Esophagus muscularis mucosa (tissue), 4 donors: Measurements from ENCODE around the gene ELOF1. TPM values are rescaled to one million over a fixed set of nuclear protein-coding genes. Genes with fewer than 3 reads are reported as not detected.

Experiments used
- DNase-seq: peaks from one replicate; pipeline ENCODE4 v3.0.0-alpha.2; 2017; ENCODE audit errors: extremely low spot score
- H3K27ac ChIP-seq, 4 donors: fragments of 200-600 bp; sonication (generic); replicated peaks in 1 of 4; 1 replicate in 3 of 4; 2 replicates in 1 of 4; pipeline ENCODE4 v1.5.1; 2016 to 2019; ENCODE audit warnings: mild to moderate bottlenecking in 1 of 4
- H3K27me3 ChIP-seq, 4 donors: fragments of 200-600 bp; sonication (generic); one replicate each; pipeline versions ENCODE4 v1.5.1 to v1.6.0; 2016 to 2019
- H3K36me3 ChIP-seq, 4 donors: fragments of 200-600 bp; sonication (generic); one replicate each; pipeline ENCODE4 v1.5.1; 2016 to 2019
- H3K4me1 ChIP-seq, 4 donors: fragments of 200-600 bp; sonication (generic); one replicate each; pipeline ENCODE4 v1.5.1; 2016 to 2019
- H3K4me3 ChIP-seq, 4 donors: fragments of 200-600 bp; sonication (generic); 1 replicate in 2 of 4; 2 replicates in 2 of 4; pipeline ENCODE4 v1.5.1; 2016 to 2019; ENCODE audit warnings: mild to moderate bottlenecking in 4 of 4, moderate library complexity in 1 of 4
- H3K9me3 ChIP-seq, 4 donors: fragments of 200-600 bp; sonication (generic); 1 replicate in 3 of 4; 2 replicates in 1 of 4; pipeline ENCODE4 v1.5.1; 2016 to 2019
- EP300 ChIP-seq: sonication (generic); formaldehyde crosslinking; IDR thresholded peaks from one replicate; pipeline ENCODE4 v1.6.1; 2017; ENCODE audit warnings: antibody characterized with exemption
- POLR2A ChIP-seq: fragments of 450-650 bp; IDR thresholded peaks from one replicate; pipeline ENCODE4 v1.6.1; 2017; ENCODE audit warnings: antibody characterized with exemption, moderate library complexity, mild to moderate bottlenecking, low read depth
- POLR2AphosphoS5 ChIP-seq, 2 donors: sonication (generic); formaldehyde crosslinking; IDR thresholded peaks; one replicate each; pipeline ENCODE4 v1.6.1; 2017; ENCODE audit warnings: antibody characterized with exemption in 2 of 2
- WGBS: methylation state at CpG from one replicate; pipeline ENCODE4 v1.1.5; 2018; 5-methylcytosine and 5-hydroxymethylcytosine counted together
- intact Hi-C: fragments of 100-400 bp; cut with DNase I; formaldehyde crosslinking; loops from one replicate; pipeline ENCODE4 v1.15.1; 2023
- total RNA-seq, 4 donors: library from RNA; depleted of rRNA; stranded (reverse); fragments of >200 nt; gene quantifications; one replicate each; pipeline versions ENCODE4 v1.1.0 to v1.2.1, GENCODE V29; 2016
- TF ChIP-seq, protein P1 (sequence below), 3 experiments: fragments of 200-600 bp in 2 of 3; fragments of 450-650 bp in 1 of 3; sonication (generic) in 2 of 3; IDR thresholded peaks; one replicate each; pipeline ENCODE4 v1.5.1; 2017 to 2019; ENCODE audit warnings: antibody characterized with exemption in 3 of 3, mild to moderate bottlenecking in 2 of 3, moderate library complexity in 1 of 3

Gene ELOF1
- total RNA-seq, 4 donors from 2014 or later, result 27.0 to 39.1 (median 30.5) TPM

GRCh38 chr19:11587302-11587974, 28.4 kb upstream of the ELOF1 start:
- H3K4me1 ChIP-seq, result peaks cover 0 to 5% (median 2%) of the 10 kb centered on the region in 4 donors
- H3K9me3 ChIP-seq, result no peaks in the 10 kb centered on the region
- DNase-seq, result peak; percentile 93
- intact Hi-C loops, result loop anchor here (1.0 to 5.0 kb wide), 2 partner anchors 91 to 295 kb away; no protein-coding TSS in a partner anchor
- no peaks in the 10 kb centered on the region for H3K27me3 ChIP-seq
- TF ChIP-seq POLR2AphosphoS5 (IDR thresholded peaks at IDR 0.05), result peak in 1 of 2 donors; percentile 48
- TF ChIP-seq, protein P1, sequence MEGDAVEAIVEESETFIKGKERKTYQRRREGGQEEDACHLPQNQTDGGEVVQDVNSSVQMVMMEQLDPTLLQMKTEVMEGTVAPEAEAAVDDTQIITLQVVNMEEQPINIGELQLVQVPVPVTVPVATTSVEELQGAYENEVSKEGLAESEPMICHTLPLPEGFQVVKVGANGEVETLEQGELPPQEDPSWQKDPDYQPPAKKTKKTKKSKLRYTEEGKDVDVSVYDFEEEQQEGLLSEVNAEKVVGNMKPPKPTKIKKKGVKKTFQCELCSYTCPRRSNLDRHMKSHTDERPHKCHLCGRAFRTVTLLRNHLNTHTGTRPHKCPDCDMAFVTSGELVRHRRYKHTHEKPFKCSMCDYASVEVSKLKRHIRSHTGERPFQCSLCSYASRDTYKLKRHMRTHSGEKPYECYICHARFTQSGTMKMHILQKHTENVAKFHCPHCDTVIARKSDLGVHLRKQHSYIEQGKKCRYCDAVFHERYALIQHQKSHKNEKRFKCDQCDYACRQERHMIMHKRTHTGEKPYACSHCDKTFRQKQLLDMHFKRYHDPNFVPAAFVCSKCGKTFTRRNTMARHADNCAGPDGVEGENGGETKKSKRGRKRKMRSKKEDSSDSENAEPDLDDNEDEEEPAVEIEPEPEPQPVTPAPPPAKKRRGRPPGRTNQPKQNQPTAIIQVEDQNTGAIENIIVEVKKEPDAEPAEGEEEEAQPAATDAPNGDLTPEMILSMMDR (IDR thresholded peaks at IDR 0.05), result peak; percentile 82 to 97 (median 91)
- no peak for TF ChIP-seq POLR2A
- no peak overlapping the region for H3K27ac ChIP-seq
- H3K36me3 ChIP-seq, result no peaks in the 10 kb centered on the region
- WGBS, result 5% methylated on average over 7 of the region's 7 CpGs
- H3K4me3 ChIP-seq, result no peak overlapping the region

GRCh38 chr19:11586331-11586730, 27.3 kb upstream of the ELOF1 start:
- TF ChIP-seq POLR2AphosphoS5 (IDR thresholded peaks at IDR 0.05) (no peak), EP300 (no peak), POLR2A (no peak)
- TF ChIP-seq, protein P1 (IDR thresholded peaks at IDR 0.05), result no peak
- H3K4me1 ChIP-seq, result peaks cover 0 to 11% (median 5%) of the 10 kb centered on the region in 4 donors
- 64% methylated on average over 6 of the region's 6 CpGs for WGBS
- H3K4me3 ChIP-seq, result no peak overlapping the region
- no peaks in the 10 kb centered on the region for H3K9me3 ChIP-seq
- no peaks in the 10 kb centered on the region for H3K36me3 ChIP-seq
- DNase-seq, result no peak
- no peak overlapping the region for H3K27ac ChIP-seq
- intact Hi-C loops, result loop anchor here (5.0 kb wide), 1 partner anchor 294 kb away; no protein-coding TSS in a partner anchor
- H3K27me3 ChIP-seq, result no peaks in the 10 kb centered on the region

GRCh38 chr19:11581740-11582139, 22.7 kb upstream of the ELOF1 start:
- Histone ChIP-seq H3K9me3 (no peaks in the 10 kb centered on the region), H3K4me1 (peaks cover 7 to 25% (median 15%) of the 10 kb centered on the region in 4 donors), H3K27me3 (peaks cover 0 to 25% (median 9%) of the 10 kb centered on the region in 4 donors), H3K4me3 (no peak overlapping the region), H3K27ac (no peak overlapping the region), H3K36me3 (no peaks in the 10 kb centered on the region)
- WGBS, result 64% methylated on average over 3 of the region's 3 CpGs
- no peak for DNase-seq
- intact Hi-C loops, result no loop called here
- TF ChIP-seq POLR2AphosphoS5 (IDR thresholded peaks at IDR 0.05) (no peak), POLR2A (no peak), EP300 (no peak)
- TF ChIP-seq, protein P1 (IDR thresholded peaks at IDR 0.05), result no peak

DNA sequence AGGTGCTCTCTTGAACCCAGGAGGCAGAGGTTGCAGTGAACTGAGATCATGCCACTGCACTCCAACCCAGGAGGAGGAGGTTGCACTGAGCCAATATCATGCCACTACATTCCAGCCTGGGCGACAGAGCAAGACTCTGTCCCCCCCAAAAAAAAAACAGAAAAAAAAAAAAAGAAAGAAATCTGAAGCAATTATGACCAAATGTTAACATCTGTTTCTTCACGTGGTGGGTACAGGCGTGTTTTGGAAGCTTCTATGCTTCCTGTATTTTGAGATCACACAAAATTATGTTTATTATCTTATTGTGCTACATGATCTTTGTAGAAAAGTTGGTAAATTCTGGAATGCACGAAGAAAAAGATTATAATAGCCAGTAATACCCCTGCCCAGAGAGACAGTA, 21.1 kb upstream of the ELOF1 start:
- no peak overlapping the region for H3K27ac ChIP-seq
- 65% methylated on average over 4 of the region's 4 CpGs for WGBS

More for the DNA sequence above, 21.1 kb upstream of the ELOF1 start:
- Histone ChIP-seq H3K4me1 (peaks cover 7 to 25% (median 15%) of the 10 kb centered on the region in 4 donors), H3K4me3 (no peak overlapping the region), H3K9me3 (no peaks in the 10 kb centered on the region), H3K36me3 (no peaks in the 10 kb centered on the region), H3K27me3 (peaks cover 0 to 25% (median 9%) of the 10 kb centered on the region in 4 donors)
- intact Hi-C loops, result no loop called here
- TF ChIP-seq, protein P1 (IDR thresholded peaks at IDR 0.05), result no peak
- TF ChIP-seq POLR2A (no peak), EP300 (no peak), POLR2AphosphoS5 (IDR thresholded peaks at IDR 0.05) (no peak)
- no peak for DNase-seq
